Stimulated activated naive CD4-positive, alpha-beta T cell treated with Interleukin-2 at 50 U/mL for 16 hours (primary cell): ENCODE measurements around the gene CEP112.
"Not testable (repeated sequence)": the region's sequence is repeated elsewhere in the genome, so short reads cannot be mapped to it uniquely, and the experiment has no call there.

Source experiments
- DNase-seq: peaks from one replicate; lab custom pipeline; 2025; lab: John Stamatoyannopoulos, UW

The CEP112 gene

DNA sequence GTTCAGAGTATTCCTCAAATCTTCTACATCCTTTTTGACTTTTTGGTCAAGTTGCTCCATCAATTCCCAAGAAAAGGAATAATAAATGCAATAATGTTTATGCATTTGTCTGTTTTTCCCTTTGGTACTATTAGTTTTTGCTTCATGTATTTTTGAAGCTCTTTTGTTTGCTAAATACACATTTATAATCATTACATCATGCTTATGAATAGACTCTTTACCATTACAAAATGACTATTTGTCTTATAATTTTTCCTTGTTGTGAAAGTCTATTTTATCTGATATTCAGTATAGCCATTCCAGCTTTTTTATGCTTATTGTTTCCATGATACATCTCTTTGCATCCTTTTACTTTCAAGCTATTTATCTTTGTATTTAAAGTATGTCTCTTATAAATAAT, 41.2 kb downstream of the CEP112 start:
- DNase-seq, result no peak

DNA sequence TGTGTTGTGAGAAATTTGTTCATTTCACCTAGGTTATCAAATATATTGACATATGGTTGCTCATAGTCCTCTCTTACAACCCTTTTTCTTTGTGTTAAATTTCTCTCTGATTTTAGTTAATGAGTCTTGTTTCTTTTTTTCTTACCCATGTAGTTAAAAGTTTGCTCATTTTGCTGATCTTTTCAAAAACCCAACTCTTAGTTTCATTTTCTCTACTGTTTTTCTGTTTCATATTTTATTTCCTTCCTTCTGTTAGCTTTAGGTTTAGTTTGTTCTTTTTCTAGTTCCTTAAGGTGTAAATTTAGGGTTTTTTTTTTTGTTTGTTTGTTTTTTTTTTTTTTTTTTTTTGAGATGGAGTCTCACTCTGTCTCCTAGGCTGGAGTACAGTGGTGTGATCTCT, 42.4 kb downstream of the CEP112 start:
- no peak for DNase-seq

DNA sequence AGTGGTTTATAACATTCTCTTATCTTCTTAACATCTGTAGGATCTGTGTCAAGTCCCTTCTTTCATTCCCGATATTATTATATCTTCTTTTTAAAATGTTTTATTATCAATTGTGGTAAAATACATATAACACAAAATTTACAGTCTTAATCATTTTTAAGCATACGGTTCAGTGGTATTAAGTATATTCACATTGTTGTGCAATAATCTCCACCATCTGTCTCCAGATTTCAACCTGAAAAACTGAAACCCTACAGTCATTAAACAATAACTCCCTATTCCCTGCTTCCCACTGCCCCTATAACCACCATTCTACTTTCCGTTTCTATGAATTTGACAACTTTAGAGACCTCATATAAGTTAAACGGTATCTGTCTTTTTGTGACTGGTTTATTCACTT, 45.5 kb downstream of the CEP112 start:
- no peak for DNase-seq

DNA sequence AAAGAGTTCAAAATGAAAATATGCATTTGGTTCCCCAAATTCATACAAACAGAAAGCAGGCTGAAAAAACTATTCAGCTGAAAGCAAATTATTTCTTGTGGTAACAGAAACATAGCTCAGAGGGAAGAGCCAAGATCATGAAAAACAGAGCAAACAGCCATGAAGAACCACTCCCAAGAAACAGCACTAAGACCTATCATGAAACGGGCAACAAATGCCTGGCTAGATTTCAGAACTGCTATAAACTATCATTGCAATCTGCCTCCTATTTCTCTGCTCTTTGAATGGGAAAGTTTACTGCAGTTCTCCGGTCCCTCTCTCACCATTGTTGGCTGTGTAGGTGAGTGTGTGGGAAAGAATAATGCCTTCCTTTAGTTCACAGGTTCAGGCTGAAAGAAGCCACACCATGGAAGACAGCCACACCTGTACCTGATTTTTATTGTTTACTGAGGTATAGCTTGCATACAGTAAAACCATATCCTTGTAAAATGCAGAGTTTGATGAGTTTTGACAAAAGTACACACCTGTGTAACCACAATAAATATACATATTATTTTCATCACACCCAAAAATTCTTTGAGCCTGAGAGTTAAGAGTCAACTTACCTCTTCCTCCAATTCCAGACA, 48.2 kb downstream of the CEP112 start:
- no peak for DNase-seq

DNA sequence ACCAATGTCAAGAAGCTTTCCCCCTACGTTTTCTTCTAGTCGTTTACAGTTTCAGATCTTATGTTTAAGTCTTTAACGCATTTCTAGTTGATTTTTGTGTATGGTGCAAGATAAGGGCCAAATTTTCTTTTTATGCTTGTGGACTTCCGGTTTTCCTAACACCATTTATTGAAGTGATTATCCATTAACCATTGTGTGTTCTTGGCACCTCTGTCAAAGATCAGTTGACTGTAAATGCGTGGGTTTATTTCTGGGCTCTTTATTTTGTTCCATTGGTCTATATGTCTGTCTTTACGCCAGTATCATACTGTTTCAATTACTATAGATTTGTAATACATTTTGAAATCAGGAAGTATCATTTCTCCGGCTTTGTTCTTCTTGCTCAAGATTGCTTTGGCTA, 49.5 kb downstream of the CEP112 start:
- no peak for DNase-seq

DNA sequence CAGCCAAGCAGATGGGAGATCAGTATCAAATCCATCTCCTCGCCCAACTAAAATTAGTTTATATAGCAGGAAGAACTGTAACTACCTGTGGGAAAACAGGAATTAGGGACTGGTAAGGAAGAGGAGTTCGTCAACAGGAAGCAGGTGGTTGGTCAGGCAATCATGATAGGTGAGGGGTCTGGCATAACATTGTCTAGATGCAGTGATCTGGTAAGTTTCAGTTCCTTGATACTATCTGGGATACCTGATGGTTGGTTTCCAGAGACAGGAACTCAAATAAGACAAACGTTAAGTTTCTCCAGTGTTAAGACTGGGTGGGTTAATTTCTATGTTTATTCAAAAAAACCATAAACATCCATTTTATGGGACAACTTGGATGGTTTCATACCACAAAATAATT, 53.8 kb downstream of the CEP112 start:
- no peak for DNase-seq

DNA sequence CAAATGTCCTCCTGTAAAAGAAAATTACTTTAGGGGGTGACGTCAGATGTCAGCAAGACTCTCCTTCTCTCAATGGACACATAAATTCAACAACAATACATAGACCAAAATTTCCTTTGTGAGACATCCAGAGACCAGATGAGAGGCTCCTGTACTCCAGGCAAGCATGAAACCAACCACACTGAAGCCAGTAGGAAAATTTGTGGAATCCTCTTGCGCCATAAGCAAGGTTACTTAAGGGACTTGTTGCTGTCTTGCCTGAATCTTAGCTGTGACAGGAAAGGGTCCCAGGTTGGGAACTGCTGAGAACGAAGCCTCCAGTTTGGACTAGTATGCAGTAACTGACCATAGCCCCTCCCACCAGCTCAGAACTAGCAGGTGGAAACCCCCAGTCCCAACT, 56.0 kb downstream of the CEP112 start:
- no peak for DNase-seq

DNA sequence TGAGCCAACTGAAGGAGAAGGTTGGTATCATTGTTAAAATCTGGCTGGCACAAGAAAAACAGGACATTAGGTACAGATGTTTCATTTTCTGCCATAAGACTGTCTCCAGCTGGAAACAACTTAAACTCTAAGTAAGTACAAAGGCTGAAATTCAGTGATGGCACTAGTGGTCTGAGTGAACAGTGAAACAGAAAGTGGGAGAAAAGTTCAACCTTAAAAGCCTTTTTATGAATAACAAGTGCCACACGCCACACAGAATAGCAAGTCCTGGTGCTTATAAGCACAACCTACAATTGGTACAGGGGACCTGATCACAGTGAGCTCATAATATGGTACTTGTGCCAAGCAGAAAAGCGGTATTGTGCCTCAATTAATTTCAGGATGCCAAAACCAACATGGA, 56.7 kb downstream of the CEP112 start:
- no peak for DNase-seq

DNA sequence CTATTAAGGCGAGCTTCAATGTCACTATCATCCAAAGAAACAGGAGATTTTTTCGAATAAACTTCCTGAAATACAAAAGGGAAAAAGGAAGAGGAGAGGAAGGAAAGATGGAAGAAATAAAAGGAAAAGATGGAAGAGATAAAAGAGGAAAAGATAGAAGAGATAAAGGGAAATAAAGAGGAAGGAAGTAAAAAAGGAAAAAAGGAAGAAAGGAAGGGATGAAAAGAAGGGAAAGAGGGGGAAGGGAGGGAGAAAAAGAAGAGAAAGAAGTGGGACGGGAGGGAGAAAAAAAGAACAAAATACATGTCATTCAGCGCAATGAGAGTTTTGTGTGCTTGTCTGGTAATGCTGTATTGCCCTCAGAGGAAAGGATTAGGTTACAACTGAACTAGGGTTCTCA, 62.2 kb downstream of the CEP112 start:
- no peak for DNase-seq

DNA sequence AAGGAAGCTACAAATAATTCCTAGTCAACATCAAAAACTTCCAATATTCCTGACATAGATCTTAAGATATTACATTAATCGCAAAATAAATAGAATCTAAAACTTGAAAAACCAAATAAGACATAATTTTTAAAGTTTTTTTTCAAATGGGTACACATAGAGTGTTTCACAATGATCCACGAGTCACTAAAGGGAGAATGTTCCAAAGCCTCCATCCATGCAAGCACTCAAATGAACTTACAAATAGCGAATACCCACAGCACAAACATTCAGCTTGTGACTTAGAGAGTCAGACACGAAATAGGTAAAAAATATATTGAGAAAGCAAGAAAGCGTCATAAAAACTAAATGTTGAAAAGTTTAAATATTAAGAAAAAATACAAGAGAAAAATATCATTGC, 65.7 kb downstream of the CEP112 start:
- no peak for DNase-seq

DNA sequence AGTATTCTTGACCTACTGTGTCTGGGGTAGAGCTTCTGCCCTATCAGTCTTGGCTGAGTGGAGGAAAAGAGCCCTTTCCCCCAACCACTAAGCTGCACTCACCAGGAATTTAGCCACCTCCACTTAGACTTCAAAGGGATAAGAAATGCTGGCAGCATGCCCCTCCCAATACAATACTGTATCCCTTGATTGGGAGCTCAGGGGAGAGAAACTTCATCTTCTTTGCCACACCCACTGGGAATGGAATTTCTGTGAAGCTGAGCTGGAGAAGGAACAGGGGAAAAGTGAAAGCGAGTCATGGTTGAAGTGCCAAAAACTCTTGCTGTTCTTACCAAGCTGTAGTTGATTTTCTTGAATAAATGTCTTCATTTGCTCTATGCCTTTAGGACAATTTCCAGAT, 68.8 kb downstream of the CEP112 start:
- no peak for DNase-seq

DNA sequence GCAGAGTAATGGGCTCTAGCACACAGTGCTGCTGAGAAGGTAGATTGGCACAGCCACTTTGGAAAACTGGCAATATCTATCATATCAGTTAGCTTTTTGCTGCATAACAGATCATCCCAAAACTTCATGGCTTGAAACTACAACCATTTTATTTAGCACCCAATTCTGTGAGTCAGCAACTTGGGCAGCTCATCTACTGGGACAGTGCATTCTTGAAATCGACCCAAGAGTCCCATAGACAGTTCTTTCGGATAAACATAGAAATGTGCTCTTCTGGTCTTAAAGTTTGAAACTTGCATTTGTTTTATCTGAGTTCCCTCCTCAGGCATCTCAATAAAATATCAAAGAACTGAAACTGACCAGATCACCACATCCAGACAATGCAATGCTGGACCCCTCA, 76.7 kb downstream of the CEP112 start:
- DNase-seq, result no peak

DNA sequence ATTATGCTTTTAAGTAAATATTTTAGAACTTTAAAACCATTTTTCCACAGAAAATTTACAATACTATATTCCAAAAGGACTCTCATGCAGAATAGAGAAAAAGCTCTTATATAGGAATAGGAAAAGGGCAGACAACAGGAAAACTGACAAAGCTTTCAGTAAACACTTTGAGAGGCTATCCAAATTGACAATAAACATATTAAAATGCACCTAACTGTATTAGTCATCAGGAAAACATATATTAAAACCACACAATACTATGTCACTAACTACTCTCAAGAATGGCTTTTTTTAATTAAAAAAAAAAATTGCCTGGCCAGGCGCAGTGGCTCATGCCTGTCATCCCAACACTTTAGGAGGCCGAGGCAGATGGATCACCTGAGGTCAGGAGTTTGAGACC, 77.3 kb downstream of the CEP112 start:
- DNase-seq, result no peak

DNA sequence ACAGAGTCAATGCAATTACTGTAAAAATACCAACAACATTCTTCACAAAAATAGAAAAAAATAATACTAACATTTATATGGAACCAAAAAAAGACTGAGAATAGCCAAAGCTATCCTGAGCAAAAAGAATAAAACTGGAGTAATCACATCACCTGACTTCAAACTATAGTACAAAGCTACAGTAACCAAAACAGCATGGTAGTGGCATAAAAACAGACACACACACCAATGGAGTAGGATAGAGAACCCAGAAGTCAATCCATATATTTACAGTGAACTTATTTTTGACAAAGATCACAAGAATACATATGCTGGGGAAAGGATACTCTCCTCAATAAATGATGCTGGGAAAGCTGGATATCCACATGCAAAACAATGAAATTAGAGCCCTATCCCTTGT, 84.2 kb downstream of the CEP112 start:
- DNase-seq, result no peak

DNA sequence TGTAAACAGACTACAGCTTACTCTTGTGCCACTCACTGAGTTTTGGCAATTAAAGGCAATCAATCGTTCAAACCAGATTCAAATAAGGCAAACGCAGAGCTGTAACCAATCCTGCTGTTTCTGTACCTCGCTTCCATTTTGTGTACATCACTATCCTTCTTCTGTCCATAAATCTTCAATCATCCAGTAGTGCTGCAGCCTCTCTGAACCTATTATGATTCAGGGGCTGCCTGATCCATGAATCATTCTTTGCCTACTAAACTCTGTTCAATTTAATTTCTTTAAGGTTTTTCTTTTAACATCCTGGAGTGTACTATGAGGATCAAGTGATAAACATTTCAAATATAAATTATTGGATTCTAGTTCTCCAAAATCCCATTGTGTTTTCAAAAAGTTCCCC, 93.9 kb downstream of the CEP112 start:
- no peak for DNase-seq

DNA sequence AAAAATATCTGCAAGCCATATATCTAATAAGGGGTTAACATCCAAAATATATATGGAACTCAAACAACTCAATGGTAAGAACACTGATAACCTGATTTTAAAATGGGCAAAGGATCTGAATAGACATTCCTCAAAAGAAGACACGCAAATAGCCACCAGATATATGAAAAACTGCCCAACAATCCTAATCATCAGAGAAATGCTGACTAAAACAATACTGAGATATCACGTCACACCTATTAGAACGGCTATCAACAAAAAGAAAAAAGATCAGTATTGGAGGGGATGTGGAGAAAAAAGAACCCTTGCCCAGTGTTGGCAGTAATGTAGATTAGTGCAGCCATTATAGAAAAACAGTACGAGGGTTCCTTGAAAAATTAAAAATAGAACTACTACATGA, 97.2 kb downstream of the CEP112 start:
- no peak for DNase-seq

DNA sequence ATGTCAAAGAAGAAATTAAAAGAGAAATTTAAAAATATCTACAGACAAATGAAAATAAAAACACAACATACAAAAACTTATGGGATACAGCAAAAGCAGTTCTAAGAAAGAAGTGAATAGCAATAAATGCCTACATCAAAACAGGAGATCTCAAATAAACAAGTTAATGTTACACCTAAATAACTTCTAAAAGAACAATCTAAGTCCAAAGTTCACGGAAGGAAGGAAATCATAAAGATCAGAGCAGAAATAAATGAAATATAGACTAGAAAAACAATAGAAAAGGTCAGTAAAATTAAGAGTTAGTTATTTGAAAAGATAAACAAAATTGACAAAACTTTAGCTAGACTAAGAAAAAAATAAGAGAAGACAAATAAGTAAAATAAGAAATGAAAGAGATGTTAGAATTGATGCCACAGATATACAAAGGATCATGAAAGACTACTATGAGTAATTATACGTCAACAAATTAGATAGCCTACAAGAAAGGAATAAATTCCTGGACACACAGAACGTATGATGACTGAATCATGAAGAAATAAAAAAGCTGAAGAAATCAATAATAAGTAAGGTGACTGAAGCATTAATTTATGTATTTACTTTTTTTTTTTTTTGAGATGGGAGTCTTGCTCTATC, 100.4 kb downstream of the CEP112 start:
- DNase-seq, result no peak

DNA sequence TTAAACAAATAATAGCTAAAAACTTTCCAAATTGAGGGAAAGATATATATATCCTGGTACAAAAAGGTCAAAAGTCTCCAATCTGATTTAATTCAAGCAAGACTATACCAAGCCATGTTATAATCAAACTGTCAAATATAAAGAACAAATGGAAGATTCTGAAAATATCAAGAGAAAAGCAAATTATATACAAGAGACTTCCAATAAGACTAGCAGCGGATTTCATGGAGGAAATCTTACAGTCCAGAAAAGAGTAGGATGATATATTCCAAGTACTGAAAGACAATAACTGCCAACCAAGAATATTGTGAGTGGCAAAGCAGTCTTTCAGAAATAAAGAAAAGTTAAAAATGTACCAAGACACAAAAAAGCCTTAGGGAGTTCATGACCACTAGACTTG, 102.2 kb downstream of the CEP112 start:
- DNase-seq, result no peak

DNA sequence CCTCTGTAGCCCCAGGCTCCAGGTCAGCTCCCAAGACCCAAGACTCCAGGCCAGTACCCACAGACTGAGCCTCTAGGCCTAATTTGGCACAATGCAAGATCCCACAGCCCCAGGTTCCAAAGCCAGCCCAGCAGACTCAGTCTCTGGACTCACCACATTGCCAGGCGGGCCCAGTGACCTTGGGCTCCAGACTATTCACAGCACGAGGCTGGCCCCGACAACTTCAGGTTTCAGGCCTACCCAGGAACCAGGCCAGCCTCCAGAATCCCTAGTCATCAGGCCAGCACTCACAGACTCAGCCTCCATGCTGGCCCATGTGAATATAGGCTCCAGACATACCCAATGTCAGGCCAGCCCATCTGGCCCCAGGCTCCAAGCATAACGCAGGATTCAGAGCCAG, 103.8 kb downstream of the CEP112 start:
- DNase-seq, result no peak

DNA sequence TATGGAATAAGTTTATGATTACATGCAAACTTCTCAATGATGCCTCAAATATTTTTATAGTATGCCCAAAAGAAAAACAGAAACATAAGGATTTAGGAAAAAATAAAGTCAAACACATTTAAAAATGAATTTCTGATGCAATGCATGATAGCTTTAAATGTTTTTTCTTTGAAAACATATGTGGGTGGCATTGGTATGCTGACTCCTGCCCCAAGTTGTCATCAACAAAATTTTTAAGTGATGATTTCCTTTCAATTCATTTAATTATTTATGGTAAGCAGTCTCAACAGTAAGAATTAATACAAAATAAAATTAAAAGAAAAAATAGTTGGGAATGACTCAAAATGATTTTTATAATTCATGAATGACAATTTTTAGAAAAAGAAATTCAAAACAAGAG, 104.9 kb downstream of the CEP112 start:
- no peak for DNase-seq

DNA sequence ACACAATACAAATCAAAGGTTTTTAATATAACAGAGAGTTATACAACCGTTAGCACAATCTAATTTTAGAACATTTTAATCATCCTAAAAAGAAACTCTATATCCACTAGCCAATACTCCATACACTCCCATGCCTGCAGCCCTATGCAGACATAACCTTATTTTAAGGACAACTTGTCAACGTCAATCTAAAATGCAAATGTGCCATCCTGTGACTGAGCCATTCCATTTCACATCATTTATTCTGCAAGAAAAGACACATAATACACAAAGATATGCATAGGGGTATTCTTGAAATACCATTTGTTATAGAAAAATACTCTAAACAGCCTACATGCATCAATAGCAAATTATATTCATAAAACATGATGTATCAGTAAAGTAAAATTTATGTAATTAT, 106.7 kb downstream of the CEP112 start:
- no peak for DNase-seq

DNA sequence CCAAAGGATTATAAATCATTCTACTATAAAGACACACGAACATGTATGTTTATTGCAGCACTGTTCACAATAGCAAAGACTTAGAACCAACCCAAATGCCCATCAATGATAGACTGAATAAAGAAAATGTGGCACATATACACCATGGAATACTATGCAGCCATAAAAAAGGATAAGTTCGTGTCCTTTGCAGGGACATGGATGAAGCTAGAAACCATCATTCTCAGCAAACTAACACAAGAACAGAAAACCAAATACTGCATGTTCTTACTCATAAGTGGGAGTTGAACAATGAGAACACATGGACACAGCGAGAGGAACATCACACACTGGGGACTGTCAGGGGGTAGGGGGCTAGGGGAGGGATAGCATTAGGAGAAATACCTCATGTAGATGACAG, 111.3 kb downstream of the CEP112 start:
- not testable (repeated sequence) for DNase-seq

DNA sequence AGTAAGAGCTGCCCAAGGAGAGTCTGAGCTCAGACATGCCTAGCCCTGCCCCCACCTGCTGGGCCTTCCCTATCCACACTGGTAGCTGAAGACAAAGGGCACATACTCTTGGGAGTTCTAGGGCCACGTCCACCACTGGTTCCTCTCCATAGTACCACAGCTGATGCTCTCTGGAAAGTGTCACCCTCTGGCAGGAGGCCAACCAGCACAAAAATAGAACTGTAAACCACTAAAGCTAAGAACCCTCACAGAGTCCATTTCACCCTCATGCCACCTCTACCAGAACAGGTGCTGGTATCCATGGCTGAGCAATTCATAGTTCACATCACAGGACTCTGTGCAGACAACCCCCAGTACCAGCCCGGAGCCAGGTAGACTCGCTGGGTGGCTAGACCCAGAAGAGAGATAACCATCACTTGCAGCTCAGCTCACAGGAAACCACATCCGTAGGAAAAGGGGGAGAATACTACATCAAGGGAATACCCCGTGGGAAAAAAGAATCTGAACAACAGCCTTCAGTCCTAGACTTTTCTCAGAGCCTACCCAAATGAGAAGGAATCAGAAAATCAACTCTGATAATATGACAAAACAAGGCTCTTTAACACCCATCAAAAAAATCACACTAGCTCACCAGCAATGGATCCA, 115.3 kb downstream of the CEP112 start:
- DNase-seq, result no peak

DNA sequence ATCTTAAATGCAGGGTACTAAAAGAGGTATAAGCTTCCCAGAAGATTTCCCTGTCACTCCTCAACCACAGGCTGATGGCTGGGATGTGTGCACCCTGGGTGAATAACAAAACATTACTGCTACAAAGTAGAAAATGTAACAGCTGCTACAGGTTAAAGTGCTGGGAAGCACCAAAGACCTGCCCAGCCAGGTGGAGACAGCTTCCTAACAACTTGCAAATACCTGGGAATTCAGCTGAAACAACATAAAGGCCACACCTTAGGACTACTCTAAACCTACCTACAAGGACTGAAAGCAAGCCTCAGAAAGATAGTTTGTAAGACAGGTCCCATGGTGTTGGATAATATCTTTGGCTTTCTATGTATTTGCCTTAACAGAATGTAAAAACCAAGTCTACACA, 118.5 kb downstream of the CEP112 start:
- DNase-seq, result no peak
